Peyer's patch (tissue), 4 donors: ENCODE results near the gene KLHL30. TPM values are rescaled to one million over a fixed set of nuclear protein-coding genes. Genes with fewer than 3 reads are reported as not detected.

Experiments used
- DNase-seq, 3 donors: peaks; one replicate each; pipeline ENCODE4 v3.0.0-alpha.2; 2017 to 2019
- H3K27ac ChIP-seq, 4 donors: fragments of 200-600 bp; sonication (generic); one replicate each; pipeline ENCODE4 v1.5.1; 2016 to 2019
- H3K27me3 ChIP-seq, 2 donors: fragments of 200-600 bp; sonication (generic); one replicate each; pipeline ENCODE4 v1.5.1; 2019
- H3K36me3 ChIP-seq, 3 donors: fragments of 200-600 bp; sonication (generic); one replicate each; pipeline ENCODE4 v1.5.1; 2016 to 2019
- H3K4me1 ChIP-seq, 4 donors: fragments of 200-600 bp; sonication (generic); one replicate each; pipeline ENCODE4 v1.5.1; 2016 to 2019
- H3K4me3 ChIP-seq, 4 donors: fragments of 200-600 bp; sonication (generic); 1 replicate in 3 of 4; 2 replicates in 1 of 4; pipeline ENCODE4 v1.5.1; 2016 to 2019; ENCODE audit warnings: mild to moderate bottlenecking in 1 of 4
- H3K9me3 ChIP-seq, 4 donors: fragments of 200-600 bp; sonication (generic); one replicate each; pipeline ENCODE4 v1.5.1; 2016 to 2019; ENCODE audit warnings: mild to moderate bottlenecking in 1 of 4
- POLR2A ChIP-seq, 2 donors: fragments of 450-650 bp; IDR thresholded peaks; one replicate each; pipeline ENCODE4 v1.5.1; 2017; ENCODE audit warnings: antibody characterized with exemption in 2 of 2, mild to moderate bottlenecking in 2 of 2, moderate library complexity in 2 of 2
- total RNA-seq, 4 donors: library from RNA; depleted of rRNA; stranded (reverse); fragments of >200 nt; gene quantifications; one replicate each; pipeline ENCODE4 v1.1.0, GENCODE V29; 2016
- TF ChIP-seq, protein P1 (sequence below), 6 experiments: fragments of 450-650 bp in 4 of 6; fragments of 200-600 bp in 2 of 6; sonication (generic) in 1 of 6; IDR thresholded peaks; one replicate each; pipeline ENCODE4 v1.5.1; 2017 to 2019; ENCODE audit warnings: antibody characterized with exemption in 6 of 6, mild to moderate bottlenecking in 3 of 6, moderate library complexity in 1 of 6

The KLHL30 gene
- total RNA-seq, 4 donors from 2014 or later, result 0.27 to 0.28 TPM; not detected in 2

DNA sequence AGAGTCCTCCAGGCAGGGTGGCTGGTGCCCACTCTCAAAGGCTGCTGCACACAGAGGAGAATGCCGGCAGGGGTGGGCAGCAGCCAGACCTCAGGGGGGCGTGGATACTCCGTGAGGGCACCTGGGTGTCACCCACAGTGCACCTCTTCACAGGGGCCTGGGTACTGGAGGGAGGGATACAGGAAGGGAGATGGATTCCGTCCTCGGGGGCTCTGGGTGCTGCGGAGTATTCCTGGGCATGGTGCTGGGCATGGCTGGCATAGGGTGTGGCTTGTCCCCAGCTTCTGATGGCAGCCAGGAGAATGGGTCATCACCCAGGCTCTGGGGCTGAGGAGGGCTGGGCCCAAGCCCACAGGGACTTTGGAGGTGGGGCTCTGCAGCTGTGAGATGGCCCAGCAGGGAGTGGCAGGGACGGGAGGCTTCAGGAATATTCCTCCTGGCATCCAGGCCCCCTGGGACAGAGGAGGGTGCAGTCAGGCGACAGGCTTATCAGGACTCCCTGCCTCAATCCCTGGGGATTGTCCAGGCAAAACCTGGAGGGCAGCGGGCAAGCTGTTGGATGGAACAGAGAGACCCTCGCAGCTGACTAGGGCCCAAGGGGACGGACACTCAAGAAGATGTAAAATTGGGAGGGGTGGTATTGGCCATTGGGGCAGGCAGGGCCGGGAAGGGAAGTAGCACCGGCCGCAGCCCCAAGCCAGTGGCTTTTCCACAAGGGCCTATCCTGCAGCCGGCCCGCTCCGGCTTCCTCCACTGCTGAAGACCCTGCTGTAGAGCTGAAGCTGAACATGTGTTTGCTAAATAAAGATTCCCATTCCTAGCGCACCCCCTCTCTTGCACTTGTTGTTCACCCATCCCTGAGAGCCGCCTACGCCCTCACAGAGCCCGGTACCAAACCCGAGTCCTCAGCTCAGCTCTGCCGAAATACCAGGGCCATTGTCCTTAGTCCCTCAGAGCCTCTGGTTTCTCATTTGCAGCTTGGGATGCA is 5.7 kb upstream of the KLHL30 start:
- no peak overlapping the region for H3K27ac ChIP-seq
- no peaks in the 10 kb centered on the region for H3K27me3 ChIP-seq
- H3K4me3 ChIP-seq, result no peak overlapping the region
- no peaks in the 10 kb centered on the region for H3K9me3 ChIP-seq
- TF ChIP-seq, protein P1, sequence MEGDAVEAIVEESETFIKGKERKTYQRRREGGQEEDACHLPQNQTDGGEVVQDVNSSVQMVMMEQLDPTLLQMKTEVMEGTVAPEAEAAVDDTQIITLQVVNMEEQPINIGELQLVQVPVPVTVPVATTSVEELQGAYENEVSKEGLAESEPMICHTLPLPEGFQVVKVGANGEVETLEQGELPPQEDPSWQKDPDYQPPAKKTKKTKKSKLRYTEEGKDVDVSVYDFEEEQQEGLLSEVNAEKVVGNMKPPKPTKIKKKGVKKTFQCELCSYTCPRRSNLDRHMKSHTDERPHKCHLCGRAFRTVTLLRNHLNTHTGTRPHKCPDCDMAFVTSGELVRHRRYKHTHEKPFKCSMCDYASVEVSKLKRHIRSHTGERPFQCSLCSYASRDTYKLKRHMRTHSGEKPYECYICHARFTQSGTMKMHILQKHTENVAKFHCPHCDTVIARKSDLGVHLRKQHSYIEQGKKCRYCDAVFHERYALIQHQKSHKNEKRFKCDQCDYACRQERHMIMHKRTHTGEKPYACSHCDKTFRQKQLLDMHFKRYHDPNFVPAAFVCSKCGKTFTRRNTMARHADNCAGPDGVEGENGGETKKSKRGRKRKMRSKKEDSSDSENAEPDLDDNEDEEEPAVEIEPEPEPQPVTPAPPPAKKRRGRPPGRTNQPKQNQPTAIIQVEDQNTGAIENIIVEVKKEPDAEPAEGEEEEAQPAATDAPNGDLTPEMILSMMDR (IDR thresholded peaks at IDR 0.05), result no peak
- no peak for TF ChIP-seq POLR2A (IDR thresholded peaks at IDR 0.05)
- H3K36me3 ChIP-seq, result no peaks in the 10 kb centered on the region
- DNase-seq, result peak in 1 of 3 donors; percentile 37
- H3K4me1 ChIP-seq, result no peaks in the 10 kb centered on the region

DNA sequence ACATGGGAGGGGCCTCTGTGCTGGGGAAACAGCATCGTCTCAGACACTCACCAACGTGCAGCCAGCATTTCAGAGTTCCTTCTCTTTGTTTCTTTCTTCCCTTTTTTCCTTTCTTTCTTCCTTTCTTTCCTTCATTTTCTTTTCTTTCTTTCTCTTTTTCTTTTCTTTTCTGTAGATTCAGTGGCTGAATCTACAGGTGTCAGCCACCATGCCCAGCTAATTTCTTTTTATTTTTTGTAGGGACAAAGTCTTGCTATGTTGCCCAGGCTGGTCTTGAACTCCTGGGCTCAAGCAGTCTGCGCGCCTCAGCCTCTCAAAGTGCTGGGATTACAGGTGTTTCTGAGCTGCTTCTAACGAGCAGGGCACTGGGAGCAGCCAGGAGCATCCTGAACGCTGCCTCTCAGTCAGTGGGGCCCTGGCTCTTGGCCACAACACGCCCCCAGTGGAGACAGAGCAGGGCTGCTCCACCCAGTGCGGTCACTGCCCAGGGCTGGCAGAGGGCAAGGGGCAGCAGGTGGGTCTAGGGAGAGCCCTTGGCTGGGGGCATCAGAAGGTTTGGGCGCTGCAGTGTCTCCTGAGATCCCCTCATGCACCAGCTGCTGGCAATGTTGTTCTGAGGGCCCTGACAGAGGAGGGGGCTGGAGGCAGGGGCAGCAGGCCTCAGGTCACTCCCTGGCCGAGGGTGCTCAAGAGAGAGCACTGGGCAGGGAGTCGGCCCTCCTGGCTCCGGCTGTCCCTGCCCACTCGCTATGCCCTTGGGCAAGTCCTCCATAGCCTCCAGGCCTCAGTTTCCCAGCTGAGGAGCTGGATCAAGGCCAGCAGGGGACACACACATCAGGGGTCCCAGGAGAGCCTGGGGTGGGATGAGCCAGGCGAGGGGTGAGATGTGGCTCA is 4.7 kb upstream of the KLHL30 start:
- Histone ChIP-seq H3K9me3 (no peaks in the 10 kb centered on the region), H3K27ac (no peak overlapping the region), H3K4me1 (peaks cover 0 to 8% (median 2%) of the 10 kb centered on the region in 4 donors), H3K36me3 (no peaks in the 10 kb centered on the region), H3K27me3 (no peaks in the 10 kb centered on the region), H3K4me3 (no peak overlapping the region)
- peak in 1 of 3 donors; percentile 29 for DNase-seq
- TF ChIP-seq POLR2A (IDR thresholded peaks at IDR 0.05), result no peak
- TF ChIP-seq, protein P1 (IDR thresholded peaks at IDR 0.05), result no peak

DNA sequence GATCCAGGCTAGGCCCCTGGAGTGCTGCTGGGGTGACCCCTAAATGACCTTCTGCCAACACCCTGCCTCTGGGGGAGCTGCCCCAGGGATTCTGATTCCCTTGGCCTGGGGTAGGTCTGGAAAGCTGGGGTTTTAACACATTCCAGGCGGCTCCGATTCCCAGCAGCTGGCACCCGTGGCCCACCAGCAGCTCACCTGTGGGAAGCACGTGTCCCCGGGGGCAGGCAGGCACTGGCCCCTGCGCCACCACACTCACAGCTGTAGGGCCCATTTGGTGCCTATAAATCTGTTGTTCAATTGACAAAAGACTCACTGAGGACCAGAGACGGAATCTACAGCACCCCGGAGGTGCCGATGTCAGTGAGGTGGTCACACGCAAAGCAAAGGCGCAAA is 4.1 kb upstream of the KLHL30 start:
- H3K36me3 ChIP-seq, result no peaks in the 10 kb centered on the region
- TF ChIP-seq, protein P1 (IDR thresholded peaks at IDR 0.05), result no peak
- TF ChIP-seq POLR2A (IDR thresholded peaks at IDR 0.05), result no peak
- H3K4me1 ChIP-seq, result peaks cover 0 to 11% (median 5%) of the 10 kb centered on the region in 4 donors
- DNase-seq, result peak in 1 of 3 donors; percentile 22
- H3K9me3 ChIP-seq, result no peaks in the 10 kb centered on the region
- no peak overlapping the region for H3K27ac ChIP-seq
- H3K4me3 ChIP-seq, result no peak overlapping the region
- H3K27me3 ChIP-seq, result no peaks in the 10 kb centered on the region

DNA sequence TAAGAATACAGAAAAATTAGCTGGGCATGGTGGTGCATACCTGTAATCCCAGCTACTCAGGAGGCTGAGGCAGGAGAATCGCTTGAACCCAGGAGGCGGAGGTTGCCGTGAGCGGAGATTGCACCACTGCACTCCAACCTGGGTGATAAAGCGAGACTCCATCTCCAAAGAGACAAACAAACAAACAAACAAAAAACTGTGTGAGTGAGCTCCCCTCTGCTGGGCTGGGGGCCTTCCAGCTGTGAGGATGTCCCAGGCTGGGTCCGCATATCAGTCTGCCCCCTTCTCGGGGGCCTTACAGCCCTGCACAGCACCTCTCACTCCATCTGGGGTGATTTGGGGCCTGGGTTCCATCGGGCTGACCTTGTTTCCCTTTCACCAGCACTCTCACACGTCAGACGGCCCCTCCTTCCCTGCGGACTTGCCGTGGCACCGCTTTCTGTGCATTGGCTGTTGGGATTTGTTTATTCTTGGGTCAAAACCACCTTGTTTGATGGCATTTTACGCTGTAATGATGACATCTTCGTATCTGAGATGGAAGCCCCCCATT is 2.8 kb upstream of the KLHL30 start:
- H3K9me3 ChIP-seq, result no peaks in the 10 kb centered on the region
- TF ChIP-seq POLR2A (IDR thresholded peaks at IDR 0.05), result no peak
- TF ChIP-seq, protein P1 (IDR thresholded peaks at IDR 0.05), result no peak
- no peak overlapping the region for H3K4me3 ChIP-seq
- H3K36me3 ChIP-seq, result no peaks in the 10 kb centered on the region
- no peak for DNase-seq
- no peak overlapping the region for H3K27ac ChIP-seq
- peaks cover 0 to 15% (median 5%) of the 10 kb centered on the region in 4 donors for H3K4me1 ChIP-seq
- H3K27me3 ChIP-seq, result no peaks in the 10 kb centered on the region

DNA sequence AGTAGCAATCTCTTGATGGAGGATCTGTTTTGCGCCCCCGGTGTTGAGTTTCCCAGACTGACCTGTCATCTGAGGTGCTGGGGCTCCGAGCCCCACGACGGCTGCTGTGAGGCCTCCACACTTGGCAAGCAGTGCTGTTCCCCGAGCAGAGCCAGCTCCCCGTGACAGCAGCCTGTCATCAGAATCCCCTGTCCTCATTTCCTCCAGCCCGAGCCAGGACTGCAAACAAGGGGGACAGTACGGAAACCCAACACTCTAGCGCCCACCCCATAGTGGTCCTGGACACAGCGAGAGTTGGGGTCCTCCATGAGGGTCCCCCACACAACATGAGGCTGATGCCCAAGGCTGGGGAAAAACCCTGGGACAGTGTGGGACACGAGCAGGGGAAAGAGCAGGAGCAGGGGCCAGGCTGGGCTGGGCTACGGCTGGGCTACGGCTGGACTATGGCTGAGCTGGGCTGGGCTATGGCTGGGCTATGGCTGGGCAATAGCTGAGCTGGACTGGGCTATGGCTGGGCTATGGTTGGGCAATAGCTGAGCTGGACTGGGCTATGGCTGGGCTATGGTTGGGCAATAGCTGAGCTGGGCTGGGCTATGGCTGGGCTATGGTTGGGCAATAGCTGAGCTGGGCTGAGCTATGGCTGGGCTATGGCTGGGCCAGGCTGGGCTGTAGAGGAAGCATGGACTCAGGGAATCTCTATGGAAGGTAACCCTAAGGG is 1.5 kb upstream of the KLHL30 start:
- Histone ChIP-seq H3K36me3 (no peaks in the 10 kb centered on the region), H3K9me3 (no peaks in the 10 kb centered on the region), H3K27ac (peak overlapping the region in 1 of 4 donors; percentile 19), H3K4me3 (no peak overlapping the region), H3K27me3 (no peaks in the 10 kb centered on the region), H3K4me1 (peaks cover 4 to 15% (median 10%) of the 10 kb centered on the region in 4 donors)
- DNase-seq, result peak in 1 of 3 donors; percentile 58
- TF ChIP-seq, protein P1 (IDR thresholded peaks at IDR 0.05), result no peak
- TF ChIP-seq POLR2A (IDR thresholded peaks at IDR 0.05), result no peak
